ENCODE data around the gene FOSL2. TPM values are rescaled to one million over a fixed set of nuclear protein-coding genes. Genes with fewer than 3 reads are reported as not detected.

The FOSL2 gene
- total RNA-seq, 1 experiment from 2014 or later, result 12.2 TPM

- no peak for DNase-seq (ENCODE audit: low spot score)
- intact Hi-C loops (cut with micrococcal nuclease; ENCODE audit: unreplicated experiment), result no loop called here
- Histone ChIP-seq H3K27ac (ENCODE audit: low read depth, low read length, poor library complexity, severe bottlenecking) (no peak overlapping the region), H3K27me3 (replicated peaks; ENCODE audit: insufficient read depth, low read depth, low read length, poor library complexity) (no peaks in the 10 kb centered on the region), H3K4me1 (ENCODE audit: insufficient read depth, low read length, poor library complexity, severe bottlenecking) (no peaks in the 10 kb centered on the region), H3K4me3 (ENCODE audit: low read depth, low read length, poor library complexity, severe bottlenecking) (no peak overlapping the region), H3K9me3 (ENCODE audit: low read depth, low read length, poor library complexity, severe bottlenecking) (no peaks in the 10 kb centered on the region), H3K36me3 (ENCODE audit: insufficient read depth, low read length, poor library complexity, severe bottlenecking) (no peaks in the 10 kb centered on the region)
- CTCF ChIA-PET, result no interaction called here
- BruUV-seq (replicated peaks), result no TSS peak
- POLR2A ChIA-PET (ENCODE audit: low non-redundant PET), result no interaction called here
- no peak for TF ChIP-seq EZH2 (IDR thresholded peaks at IDR 0.05; ENCODE audit: borderline replicate concordance, low read depth, low read length, poor library complexity, severe bottlenecking)
Observed at GRCh38 chr2:28439763-28440162, 47.1 kb downstream of the FOSL2 start.

- no peaks in the 10 kb centered on the region for H3K4me1 ChIP-seq (ENCODE audit: insufficient read depth, low read length, poor library complexity, severe bottlenecking)
- POLR2A ChIA-PET (ENCODE audit: low non-redundant PET), result no interaction called here
- no peak overlapping the region for H3K27ac ChIP-seq (ENCODE audit: low read depth, low read length, poor library complexity, severe bottlenecking)
- CTCF ChIA-PET, result no interaction called here
- DNase-seq (ENCODE audit: low spot score), result no peak
- no peak overlapping the region for H3K4me3 ChIP-seq (ENCODE audit: low read depth, low read length, poor library complexity, severe bottlenecking)
- H3K27me3 ChIP-seq (replicated peaks; ENCODE audit: insufficient read depth, low read depth, low read length, poor library complexity), result no peaks in the 10 kb centered on the region
- intact Hi-C loops (cut with micrococcal nuclease; ENCODE audit: unreplicated experiment), result no loop called here
- BruUV-seq (replicated peaks), result no TSS peak
- no peaks in the 10 kb centered on the region for H3K36me3 ChIP-seq (ENCODE audit: insufficient read depth, low read length, poor library complexity, severe bottlenecking)
- H3K9me3 ChIP-seq (ENCODE audit: low read depth, low read length, poor library complexity, severe bottlenecking), result no peaks in the 10 kb centered on the region
- TF ChIP-seq EZH2 (IDR thresholded peaks at IDR 0.05; ENCODE audit: borderline replicate concordance, low read depth, low read length, poor library complexity, severe bottlenecking) (no peak), CTCF (conservative IDR thresholded peaks at IDR 0.05; ENCODE audit: low read depth, low read length) (no peak)
Observed at GRCh38 chr2:28442328-28442727, 49.7 kb downstream of the FOSL2 start.

DNA sequence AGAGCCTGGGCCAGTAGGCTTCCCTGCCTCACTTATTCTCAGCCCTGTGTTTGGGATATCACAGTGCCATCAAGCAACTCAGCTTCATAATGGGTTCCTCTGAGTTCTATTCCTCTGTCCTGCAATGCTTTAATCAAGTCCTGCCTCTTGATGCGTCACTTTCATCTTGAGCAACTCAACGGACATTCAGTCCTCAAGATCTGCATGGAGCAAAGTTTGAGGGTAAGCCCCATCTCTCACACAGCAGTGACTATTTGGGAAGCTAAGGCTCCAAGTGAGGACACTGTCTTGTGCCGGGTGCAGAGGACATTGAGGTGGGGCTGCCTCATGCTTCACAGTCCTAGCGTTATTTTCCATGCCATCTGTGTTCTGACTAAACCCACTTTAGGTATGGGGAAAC is 52.3 kb downstream of the FOSL2 start:
- no TSS peak for BruUV-seq (replicated peaks)
- Histone ChIP-seq H3K4me1 (ENCODE audit: insufficient read depth, low read length, poor library complexity, severe bottlenecking) (no peaks in the 10 kb centered on the region), H3K27ac (ENCODE audit: low read depth, low read length, poor library complexity, severe bottlenecking) (no peak overlapping the region), H3K36me3 (ENCODE audit: insufficient read depth, low read length, poor library complexity, severe bottlenecking) (no peaks in the 10 kb centered on the region), H3K9me3 (ENCODE audit: low read depth, low read length, poor library complexity, severe bottlenecking) (no peaks in the 10 kb centered on the region), H3K27me3 (replicated peaks; ENCODE audit: insufficient read depth, low read depth, low read length, poor library complexity) (no peaks in the 10 kb centered on the region), H3K4me3 (ENCODE audit: low read depth, low read length, poor library complexity, severe bottlenecking) (no peak overlapping the region)
- ChIA-PET POLR2A (ENCODE audit: low non-redundant PET) (interaction anchor here (0.6 kb wide), 1 partner anchor 106 kb away, joined by 12 read pairs; no protein-coding TSS in a partner anchor), CTCF (no interaction called here)
- DNase-seq (ENCODE audit: low spot score), result no peak
- intact Hi-C loops (cut with micrococcal nuclease; ENCODE audit: unreplicated experiment), result no loop called here
- TF ChIP-seq EZH2 (IDR thresholded peaks at IDR 0.05; ENCODE audit: borderline replicate concordance, low read depth, low read length, poor library complexity, severe bottlenecking) (no peak), CTCF (conservative IDR thresholded peaks at IDR 0.05; ENCODE audit: low read depth, low read length) (no peak)

All from A673 (cell line).